Motor neuron (in vitro differentiated cells): ENCODE data around the gene ETFA. TPM values are rescaled to one million over a fixed set of nuclear protein-coding genes. Genes with fewer than 3 reads are reported as not detected.
A peak's percentile ranks its signal among the peaks of the same experiment; 100 is the strongest.
"Not testable (repeated sequence)": the region's sequence is repeated elsewhere in the genome, so short reads cannot be mapped to it uniquely, and the experiment has no call there.

ENCODE experiments used
- ATAC-seq, 8 experiments: fragments of 200-7000 bp; cut with Tn5 transposase; replicated peaks in 6 of 8; 2 replicates each; pipeline ENCODE4 v1.8.0; 2021; ENCODE audit warnings: mild to moderate bottlenecking in 8 of 8, moderate library complexity in 8 of 8
- H3K27ac ChIP-seq, 2 donors: fragments of 250-450 bp; sonication (Bioruptor Pico); 2 replicates each; pipeline ENCODE4 v1.9.0; 2021; ENCODE audit warnings: antibody characterized with exemption in 2 of 2, mild to moderate bottlenecking in 2 of 2, moderate library complexity in 1 of 2
- H3K4me1 ChIP-seq, 2 donors: fragments of 250-450 bp; sonication (Bioruptor Pico); replicated peaks in 1 of 2; 2 replicates each; pipeline ENCODE4 v1.6.1; 2021; ENCODE audit warnings: antibody characterized with exemption in 2 of 2, mild to moderate bottlenecking in 2 of 2, moderate library complexity in 1 of 2
- H3K4me3 ChIP-seq, 5 donors: fragments of 250-450 bp; sonication (Bioruptor Pico); 2 replicates each; pipeline ENCODE4 v1.9.0; 2021; ENCODE audit warnings: antibody characterized with exemption in 5 of 5, mild to moderate bottlenecking in 5 of 5, moderate library complexity in 4 of 5
- WGBS, 10 experiments: fragments of 450-650 bp; shearing (Covaris generic); methylation state at CpG; one replicate each; pipeline ENCODE4 v1.0.0; 2022; 5-methylcytosine and 5-hydroxymethylcytosine counted together
- in situ Hi-C, 9 experiments: fragments of 400-800 bp; cut with MboI; loops; one replicate each; pipeline ENCODE4 v1.15.0; 2021; ENCODE audit warnings: low sequenced_read_pairs in 9 of 9, low pct_unique_long_range_greater_than_20kb in 2 of 9; ENCODE audit not compliant: unreplicated experiment in 9 of 9
- total RNA-seq, 8 experiments: library from RNA; unstranded; fragments of 300-600 nt; gene quantifications; 2 replicates each; pipeline versions ENCODE4 v1.2.3 to v1.2.4, GENCODE V29; 2022

The ETFA gene
- total RNA-seq, 8 experiments from 2014 or later: 53.2 to 195 (median 77.1) TPM

GRCh38 chr15:76328958-76329357 lies 17.7 kb upstream of the ETFA start:
- peak in 5 of 8 experiments; percentile 43 to 91 (median 70) for ATAC-seq
- H3K4me3 ChIP-seq: no peak overlapping the region
- no peaks in the 10 kb centered on the region for H3K4me1 ChIP-seq
- WGBS, 10 experiments: 17 to 95% (median 75%) methylated on average over 2 to 4 of the region's 4 CpGs; no CpG with 5 or more reads in 4 of the 10 experiments
- H3K27ac ChIP-seq: no peak overlapping the region
- in situ Hi-C loops: no loop called here

GRCh38 chr15:76328106-76328696 lies 16.9 kb upstream of the ETFA start:
- WGBS, 10 experiments: 60 to 90% (median 78%) methylated on average over 2 to 8 of the region's 8 CpGs

GRCh38 chr15:76327191-76328105 lies 16.2 kb upstream of the ETFA start:
- no peak for ATAC-seq
- in situ Hi-C loops: no loop called here
- 56 to 100% (median 82%) methylated on average over 1 to 7 of the region's 8 CpGs; no CpG with 5 or more reads in 1 of the 10 experiments for WGBS, 10 experiments
- Histone ChIP-seq H3K4me1 (no peaks in the 10 kb centered on the region), H3K27ac (no peak overlapping the region), H3K4me3 (no peak overlapping the region)

More at GRCh38 chr15:76328106-76328696, 16.9 kb upstream of the ETFA start:
- Histone ChIP-seq H3K4me3 (no peak overlapping the region), H3K4me1 (no peaks in the 10 kb centered on the region), H3K27ac (no peak overlapping the region)
- in situ Hi-C loops: no loop called here
- no peak for ATAC-seq

GRCh38 chr15:76325704-76326103 lies 14.4 kb upstream of the ETFA start:
- 25 to 90% (median 65%) methylated on average over 1 to 2 of the region's 2 CpGs; no CpG with 5 or more reads in 1 of the 10 experiments for WGBS, 10 experiments
- H3K27ac ChIP-seq: no peak overlapping the region
- no peaks in the 10 kb centered on the region for H3K4me1 ChIP-seq
- ATAC-seq: no peak
- in situ Hi-C loops: no loop called here
- H3K4me3 ChIP-seq: no peak overlapping the region

GRCh38 chr15:76324066-76324465 lies 12.8 kb upstream of the ETFA start:
- ATAC-seq: peak in 1 of 8 experiments; percentile 53

GRCh38 chr15:76321602-76322001 lies 10.3 kb upstream of the ETFA start:
- Histone ChIP-seq H3K4me3 (no peak overlapping the region), H3K27ac (no peak overlapping the region), H3K4me1 (no peaks in the 10 kb centered on the region)
- no peak for ATAC-seq
- in situ Hi-C loops: no loop called here
- WGBS, 10 experiments: 33 to 100% (median 80%) methylated on average over 1 to 5 of the region's 5 CpGs

More at GRCh38 chr15:76324066-76324465, 12.8 kb upstream of the ETFA start:
- H3K4me1 ChIP-seq: no peaks in the 10 kb centered on the region
- no peak overlapping the region for H3K27ac ChIP-seq
- 14 to 77% (median 58%) methylated on average over 1 to 3 of the region's 3 CpGs for WGBS, 10 experiments
- no peak overlapping the region for H3K4me3 ChIP-seq
- in situ Hi-C loops: no loop called here

GRCh38 chr15:76321171-76321570 lies 9.9 kb upstream of the ETFA start:
- ATAC-seq: no peak
- in situ Hi-C loops: no loop called here
- Histone ChIP-seq H3K4me1 (no peaks in the 10 kb centered on the region), H3K4me3 (no peak overlapping the region), H3K27ac (no peak overlapping the region)
- WGBS, 10 experiments: 30 to 87% (median 52%) methylated on average over 1 to 10 of the region's 10 CpGs; no CpG with 5 or more reads in 1 of the 10 experiments

GRCh38 chr15:76320012-76320411 lies 8.7 kb upstream of the ETFA start:
- Histone ChIP-seq H3K4me3 (no peak overlapping the region), H3K4me1 (no peaks in the 10 kb centered on the region), H3K27ac (no peak overlapping the region)
- no peak for ATAC-seq
- in situ Hi-C loops: no loop called here
- 43 to 100% (median 80%) methylated on average over 2 to 6 of the region's 6 CpGs; no CpG with 5 or more reads in 3 of the 10 experiments for WGBS, 10 experiments

GRCh38 chr15:76313731-76314130 lies 2.5 kb upstream of the ETFA start:
- in situ Hi-C loops: no loop called here
- ATAC-seq: no peak
- Histone ChIP-seq H3K4me3 (no peak overlapping the region), H3K27ac (no peak overlapping the region), H3K4me1 (peaks cover 0 to 5% of the 10 kb centered on the region in 2 donors)
- 33 to 73% (median 67%) methylated on average over 1 to 3 of the region's 5 CpGs; no CpG with 5 or more reads in 4 of the 10 experiments for WGBS, 10 experiments

GRCh38 chr15:76313175-76313567 lies 1.9 kb upstream of the ETFA start:
- H3K4me1 ChIP-seq, ATAC-seq, in situ Hi-C loops, H3K27ac ChIP-seq, H3K4me3 ChIP-seq: not testable (repeated sequence)
- WGBS, 10 experiments: 50 to 100% (median 67%) methylated on average over 1 to 4 of the region's 4 CpGs; no CpG with 5 or more reads in 2 of the 10 experiments

- 29 to 100% (median 80%) methylated on average over 1 to 7 of the region's 7 CpGs; no CpG with 5 or more reads in 1 of the 10 experiments for WGBS, 10 experiments
- in situ Hi-C loops: no loop called here
- H3K4me3 ChIP-seq: no peak overlapping the region
- ATAC-seq: no peak
- no peak overlapping the region for H3K27ac ChIP-seq
- peaks cover 0 to 5% of the 10 kb centered on the region in 2 donors for H3K4me1 ChIP-seq
These were observed 1.4 kb upstream of the ETFA start for GRCh38 chr15:76312540-76313174.

GRCh38 chr15:76310475-76311099 lies 682 bp downstream of the ETFA start:
- in situ Hi-C loops: no loop called here
- peak overlapping the region; percentile 7 to 63 for H3K27ac ChIP-seq

More at GRCh38 chr15:76310475-76311099, 682 bp downstream of the ETFA start:
- peak in 3 of 8 experiments; percentile 18 to 40 (median 33) for ATAC-seq
- Histone ChIP-seq H3K4me3 (peak overlapping the region; percentile 61 to 93 (median 75)), H3K4me1 (peaks cover 0 to 5% of the 10 kb centered on the region in 2 donors)
- 0 to 25% (median 0%) methylated on average over 1 to 9 of the region's 16 CpGs; no CpG with 5 or more reads in 3 of the 10 experiments for WGBS, 10 experiments
